GM10266 (cell line): Measurements from ENCODE around the gene MAN1C1.

Experiments
- DNase-seq: peaks from one replicate; pipeline ENCODE4 v3.0.0; 2012; ENCODE audit errors: extremely low spot score
- TF ChIP-seq, protein P1 (sequence below): IDR thresholded peaks from 2 replicates; pipeline ENCODE4 v1.5.1; 2012; ENCODE audit warnings: mild to moderate bottlenecking, low read depth; ENCODE audit not compliant: control insufficient read depth, insufficient read depth; ENCODE audit errors: missing control alignments

Gene MAN1C1

DNA sequence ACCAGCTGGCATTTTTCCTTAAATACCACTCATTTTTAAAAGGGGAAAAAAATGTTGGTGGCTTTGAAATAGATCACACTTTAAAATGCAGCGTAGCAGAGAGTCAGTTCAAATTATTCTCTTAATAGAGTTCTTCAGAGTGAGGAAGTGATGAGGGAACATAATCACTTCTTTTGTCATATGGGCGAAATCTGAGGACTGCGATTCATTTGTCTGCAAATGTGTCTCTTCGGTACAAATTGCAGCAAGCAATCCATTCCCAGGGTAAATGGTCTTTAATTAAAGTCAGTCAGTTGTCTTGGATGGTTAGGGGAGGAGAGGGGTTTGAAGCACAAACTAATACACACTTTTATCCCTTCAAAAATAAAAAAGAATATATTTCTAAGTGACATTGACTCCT is 97.4 kb downstream of the MAN1C1 start:
- TF ChIP-seq, protein P1, sequence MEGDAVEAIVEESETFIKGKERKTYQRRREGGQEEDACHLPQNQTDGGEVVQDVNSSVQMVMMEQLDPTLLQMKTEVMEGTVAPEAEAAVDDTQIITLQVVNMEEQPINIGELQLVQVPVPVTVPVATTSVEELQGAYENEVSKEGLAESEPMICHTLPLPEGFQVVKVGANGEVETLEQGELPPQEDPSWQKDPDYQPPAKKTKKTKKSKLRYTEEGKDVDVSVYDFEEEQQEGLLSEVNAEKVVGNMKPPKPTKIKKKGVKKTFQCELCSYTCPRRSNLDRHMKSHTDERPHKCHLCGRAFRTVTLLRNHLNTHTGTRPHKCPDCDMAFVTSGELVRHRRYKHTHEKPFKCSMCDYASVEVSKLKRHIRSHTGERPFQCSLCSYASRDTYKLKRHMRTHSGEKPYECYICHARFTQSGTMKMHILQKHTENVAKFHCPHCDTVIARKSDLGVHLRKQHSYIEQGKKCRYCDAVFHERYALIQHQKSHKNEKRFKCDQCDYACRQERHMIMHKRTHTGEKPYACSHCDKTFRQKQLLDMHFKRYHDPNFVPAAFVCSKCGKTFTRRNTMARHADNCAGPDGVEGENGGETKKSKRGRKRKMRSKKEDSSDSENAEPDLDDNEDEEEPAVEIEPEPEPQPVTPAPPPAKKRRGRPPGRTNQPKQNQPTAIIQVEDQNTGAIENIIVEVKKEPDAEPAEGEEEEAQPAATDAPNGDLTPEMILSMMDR: no peak
- DNase-seq: no peak

- DNase-seq: no peak
- TF ChIP-seq, protein P1: no peak
Observed at GRCh38 chr1:25714372-25714931, 97.9 kb downstream of the MAN1C1 start.

- DNase-seq: no peak
- TF ChIP-seq, protein P1: no peak
Observed at GRCh38 chr1:25715888-25716287, 99.3 kb downstream of the MAN1C1 start.

- TF ChIP-seq, protein P1: no peak
- no peak for DNase-seq
Observed at GRCh38 chr1:25716320-25716719, 99.7 kb downstream of the MAN1C1 start.

GRCh38 chr1:25718732-25719131 is 102.1 kb downstream of the MAN1C1 start:
- no peak for DNase-seq
- TF ChIP-seq, protein P1: no peak

DNA sequence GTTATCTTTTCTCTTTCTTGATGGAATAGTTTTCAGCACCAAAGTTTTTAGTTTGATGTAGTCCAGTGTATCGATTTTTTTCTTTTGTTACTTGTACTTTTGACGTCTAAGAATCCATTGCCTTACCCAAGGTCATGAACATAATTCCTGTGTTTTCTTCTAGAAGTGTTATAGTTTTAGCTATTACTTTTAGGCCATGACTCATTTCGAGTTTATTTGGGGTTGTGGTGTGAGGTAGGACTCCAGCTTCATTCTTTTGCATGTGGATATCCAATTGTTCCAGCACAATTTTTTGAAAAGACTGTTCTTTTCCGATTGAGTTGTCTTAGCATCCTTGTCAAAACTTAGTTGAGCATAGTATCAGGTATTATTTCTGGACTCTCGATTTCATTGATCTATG is 104.0 kb downstream of the MAN1C1 start:
- TF ChIP-seq, protein P1: no peak
- no peak for DNase-seq

DNA sequence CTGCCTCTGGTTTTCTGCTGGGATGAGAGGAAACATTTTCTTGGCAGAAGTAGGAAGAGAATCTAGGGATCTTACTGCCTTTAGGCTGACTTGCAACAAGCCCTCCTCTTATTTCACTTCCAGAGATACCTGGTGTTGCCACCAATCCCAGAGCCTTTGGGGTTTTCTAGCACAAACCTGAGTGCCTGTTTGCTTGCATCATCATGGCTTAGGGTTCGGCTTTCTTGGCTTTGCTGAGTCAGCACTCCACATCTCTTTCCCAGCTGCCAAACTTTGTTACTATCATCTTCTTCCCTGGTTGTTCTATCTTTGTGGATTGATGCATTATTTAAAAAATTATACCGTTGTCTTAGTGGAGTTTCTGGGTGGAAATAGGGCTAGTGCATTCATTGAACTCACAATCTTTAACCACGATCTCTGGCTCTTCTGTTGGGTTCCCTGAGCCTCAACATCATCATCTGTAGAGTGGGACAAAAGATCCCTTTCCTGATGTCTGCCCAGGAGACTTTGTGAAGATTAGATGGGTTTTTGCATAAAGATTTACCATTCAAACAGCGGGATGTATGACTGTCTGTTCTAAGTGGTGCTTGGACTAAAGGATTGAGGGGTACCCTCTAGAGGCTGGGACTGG is 106.8 kb downstream of the MAN1C1 start:
- TF ChIP-seq, protein P1: no peak
- no peak for DNase-seq
